Peyer's patch (tissue), 4 donors: Measurements from ENCODE around the gene TMEFF1.

ENCODE experiments used
- POLR2A ChIP-seq, 2 donors: fragments of 450-650 bp; IDR thresholded peaks; one replicate each; pipeline ENCODE4 v1.5.1; 2017; ENCODE audit warnings: antibody characterized with exemption in 2 of 2, mild to moderate bottlenecking in 2 of 2, moderate library complexity in 2 of 2
- TF ChIP-seq, protein P1 (sequence below), 6 experiments: fragments of 450-650 bp in 4 of 6; fragments of 200-600 bp in 2 of 6; sonication (generic) in 1 of 6; IDR thresholded peaks; one replicate each; pipeline ENCODE4 v1.5.1; 2017 to 2019; ENCODE audit warnings: antibody characterized with exemption in 6 of 6, mild to moderate bottlenecking in 3 of 6, moderate library complexity in 1 of 6

GRCh38 chr9:100581081-100581480 is 108.1 kb downstream of the TMEFF1 start:
- TF ChIP-seq, protein P1, sequence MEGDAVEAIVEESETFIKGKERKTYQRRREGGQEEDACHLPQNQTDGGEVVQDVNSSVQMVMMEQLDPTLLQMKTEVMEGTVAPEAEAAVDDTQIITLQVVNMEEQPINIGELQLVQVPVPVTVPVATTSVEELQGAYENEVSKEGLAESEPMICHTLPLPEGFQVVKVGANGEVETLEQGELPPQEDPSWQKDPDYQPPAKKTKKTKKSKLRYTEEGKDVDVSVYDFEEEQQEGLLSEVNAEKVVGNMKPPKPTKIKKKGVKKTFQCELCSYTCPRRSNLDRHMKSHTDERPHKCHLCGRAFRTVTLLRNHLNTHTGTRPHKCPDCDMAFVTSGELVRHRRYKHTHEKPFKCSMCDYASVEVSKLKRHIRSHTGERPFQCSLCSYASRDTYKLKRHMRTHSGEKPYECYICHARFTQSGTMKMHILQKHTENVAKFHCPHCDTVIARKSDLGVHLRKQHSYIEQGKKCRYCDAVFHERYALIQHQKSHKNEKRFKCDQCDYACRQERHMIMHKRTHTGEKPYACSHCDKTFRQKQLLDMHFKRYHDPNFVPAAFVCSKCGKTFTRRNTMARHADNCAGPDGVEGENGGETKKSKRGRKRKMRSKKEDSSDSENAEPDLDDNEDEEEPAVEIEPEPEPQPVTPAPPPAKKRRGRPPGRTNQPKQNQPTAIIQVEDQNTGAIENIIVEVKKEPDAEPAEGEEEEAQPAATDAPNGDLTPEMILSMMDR (IDR thresholded peaks at IDR 0.05), result no peak
- no peak for TF ChIP-seq POLR2A (IDR thresholded peaks at IDR 0.05)
